ENCODE results near the gene REG3G. TPM values are rescaled to one million over a fixed set of nuclear protein-coding genes. Genes with fewer than 3 reads are reported as not detected.

Gene REG3G
- total RNA-seq, 2 experiments from 2014 or later: not detected

- ChIA-PET CTCF (ENCODE audit: unreplicated experiment) (no interaction called here), POLR2A (interaction anchor here (1.1 kb wide), 1 partner anchor 16 kb away, joined by 3 read pairs; no protein-coding TSS in a partner anchor)
- intact Hi-C loops (cut with micrococcal nuclease; ENCODE audit: unreplicated experiment): no loop called here
- DNase-seq (ENCODE audit: low spot score): no peak
- Histone ChIP-seq H3K27ac (ENCODE audit: low read depth, low read length, poor library complexity, severe bottlenecking) (no peak overlapping the region), H3K36me3 (ENCODE audit: insufficient read depth, low read length) (no peaks in the 10 kb centered on the region), H3K9me2 (ENCODE audit: insufficient read depth, low read length) (no peaks in the 10 kb centered on the region), H3K4me3 (ENCODE audit: low read depth, low read length, poor library complexity, severe bottlenecking) (no peak overlapping the region), H3K79me2 (ENCODE audit: insufficient read depth, low read depth, low read length) (no peaks in the 10 kb centered on the region), H3K4me2 (ENCODE audit: low read length) (peak overlapping the region; percentile 49; the same call in 1 of the 2 replicates), H3K9me3 (ENCODE audit: low read length) (no peaks in the 10 kb centered on the region), H3K4me1 (ENCODE audit: insufficient read depth, low read length, poor library complexity, severe bottlenecking) (peaks cover 55% of the 10 kb centered on the region), H4K20me1 (ENCODE audit: insufficient read depth, low read length) (no peaks in the 10 kb centered on the region), H2AFZ (ENCODE audit: low read length) (peak overlapping the region; percentile 68; the same call in 1 of the 2 replicates)
- TF ChIP-seq CTCF (conservative IDR thresholded peaks at IDR 0.05; ENCODE audit: low read length) (no peak), EZH2phosphoT487 (IDR thresholded peaks at IDR 0.05; ENCODE audit: borderline replicate concordance, low read depth, low read length) (no peak)
- BruUV-seq (replicated peaks): no TSS peak
These were observed 11.9 kb upstream of the REG3G start for GRCh38 chr2:79013629-79014028.

- no peak for DNase-seq (ENCODE audit: low spot score)
- no TSS peak for BruUV-seq (replicated peaks)
- Histone ChIP-seq H3K9me3 (ENCODE audit: low read length) (no peaks in the 10 kb centered on the region), H3K9me2 (ENCODE audit: insufficient read depth, low read length) (no peaks in the 10 kb centered on the region), H3K4me2 (ENCODE audit: low read length) (no peak overlapping the region), H3K79me2 (ENCODE audit: insufficient read depth, low read depth, low read length) (no peaks in the 10 kb centered on the region), H3K27ac (ENCODE audit: low read depth, low read length, poor library complexity, severe bottlenecking) (no peak overlapping the region), H2AFZ (ENCODE audit: low read length) (no peak overlapping the region), H3K4me3 (ENCODE audit: low read depth, low read length, poor library complexity, severe bottlenecking) (no peak overlapping the region), H4K20me1 (ENCODE audit: insufficient read depth, low read length) (no peaks in the 10 kb centered on the region), H3K36me3 (ENCODE audit: insufficient read depth, low read length) (no peaks in the 10 kb centered on the region), H3K4me1 (ENCODE audit: insufficient read depth, low read length, poor library complexity, severe bottlenecking) (peaks cover 28% of the 10 kb centered on the region)
- intact Hi-C loops (cut with micrococcal nuclease; ENCODE audit: unreplicated experiment): no loop called here
- TF ChIP-seq CTCF (conservative IDR thresholded peaks at IDR 0.05; ENCODE audit: low read length) (no peak), EZH2phosphoT487 (IDR thresholded peaks at IDR 0.05; ENCODE audit: borderline replicate concordance, low read depth, low read length) (no peak)
- ChIA-PET POLR2A (no interaction called here), CTCF (ENCODE audit: unreplicated experiment) (no interaction called here)
These were observed 9.2 kb upstream of the REG3G start for GRCh38 chr2:79016342-79016741.

GRCh38 chr2:79026061-79026460 is 559 bp downstream of the REG3G start:
- intact Hi-C loops (cut with micrococcal nuclease; ENCODE audit: unreplicated experiment): no loop called here
- DNase-seq (ENCODE audit: low spot score): no peak
- Histone ChIP-seq H3K4me3 (ENCODE audit: low read depth, low read length, poor library complexity, severe bottlenecking) (no peak overlapping the region), H3K4me1 (ENCODE audit: insufficient read depth, low read length, poor library complexity, severe bottlenecking) (no peaks in the 10 kb centered on the region), H3K4me2 (ENCODE audit: low read length) (no peak overlapping the region), H2AFZ (ENCODE audit: low read length) (no peak overlapping the region), H4K20me1 (ENCODE audit: insufficient read depth, low read length) (no peaks in the 10 kb centered on the region), H3K9me2 (ENCODE audit: insufficient read depth, low read length) (no peaks in the 10 kb centered on the region), H3K36me3 (ENCODE audit: insufficient read depth, low read length) (no peaks in the 10 kb centered on the region), H3K79me2 (ENCODE audit: insufficient read depth, low read depth, low read length) (no peaks in the 10 kb centered on the region), H3K9me3 (ENCODE audit: low read length) (no peaks in the 10 kb centered on the region), H3K27ac (ENCODE audit: low read depth, low read length, poor library complexity, severe bottlenecking) (no peak overlapping the region)
- ChIA-PET CTCF (ENCODE audit: unreplicated experiment) (no interaction called here), POLR2A (interaction anchor here (0.6 to 1.4 kb wide), 2 partner anchors 17 to 442 kb away, joined by 3 to 4 read pairs; no protein-coding TSS in a partner anchor)
- no TSS peak for BruUV-seq (replicated peaks)
- TF ChIP-seq CTCF (conservative IDR thresholded peaks at IDR 0.05; ENCODE audit: low read length) (no peak), EZH2phosphoT487 (IDR thresholded peaks at IDR 0.05; ENCODE audit: borderline replicate concordance, low read depth, low read length) (no peak)
